K562 (cell line): ENCODE results near the gene TRIM38. TPM values are rescaled to one million over a fixed set of nuclear protein-coding genes. Genes with fewer than 3 reads are reported as not detected.
A peak's percentile ranks its signal among the peaks of the same experiment; 100 is the strongest.

Experiments used
- EWSR1 ChIP-seq: fragments of 450-650 bp; IDR thresholded peaks from 2 replicates; pipeline ENCODE4 v1.6.1; 2018; ENCODE audit warnings: borderline replicate concordance, mild to moderate bottlenecking, low read depth, moderate library complexity; ENCODE audit not compliant: partially characterized antibody
- JUND ChIP-seq, 2 experiments: IDR thresholded peaks; 2 replicates in 1 of 2; 3 replicates in 1 of 2; pipeline ENCODE4 v1.6.1; 2011; ENCODE audit warnings: borderline replicate concordance in 2 of 2, low read depth in 2 of 2, low read length in 2 of 2, improper control_type of control experiment in 1 of 2, missing biosample characterization in 1 of 2, missing genetic modification characterization in 1 of 2, missing genetic modification reagents in 1 of 2
- KLF10 ChIP-seq: fragments of 250-450 bp; sonication (Bioruptor Pico); IDR thresholded peaks from 2 replicates; pipeline ENCODE4 v1.6.1; 2021; ENCODE audit warnings: matching md5 sums
- RBM14 ChIP-seq: fragments of 200-400 bp; formaldehyde crosslinking; IDR thresholded peaks from 2 replicates; pipeline ENCODE4 v1.6.1; 2018; ENCODE audit warnings: low read depth, mild to moderate bottlenecking, low read length, moderate library complexity, borderline replicate concordance; ENCODE audit not compliant: insufficient read depth
- RFX7 ChIP-seq: fragments of 250-450 bp; sonication (Bioruptor Pico); IDR thresholded peaks from 2 replicates; pipeline ENCODE4 v1.5.1; 2021; ENCODE audit warnings: mild to moderate bottlenecking
- SMARCA5 ChIP-seq: fragments of 450-650 bp; IDR thresholded peaks from 2 replicates; pipeline ENCODE4 v1.6.1; 2016
- TEAD4 ChIP-seq, 2 experiments: sonication (generic) in 1 of 2; formaldehyde crosslinking in 1 of 2; IDR thresholded peaks; 2 replicates each; pipeline versions ENCODE4 v1.6.1 to v1.8.0; 2012 to 2022; ENCODE audit warnings: borderline replicate concordance in 1 of 2, inconsistent platforms in 1 of 2, low read length in 1 of 2, mild to moderate bottlenecking in 1 of 2, missing genetic modification reagents in 1 of 2
- XRCC5 ChIP-seq: fragments of 200-400 bp; formaldehyde crosslinking; IDR thresholded peaks from 2 replicates; pipeline ENCODE4 v1.6.1; 2017; ENCODE audit warnings: low read depth, mild to moderate bottlenecking, low read length
- YY1 ChIP-seq, 3 experiments: IDR thresholded peaks; 2 replicates each; pipeline ENCODE4 v1.6.1; 2011; ENCODE audit warnings: low read length in 2 of 3, mild to moderate bottlenecking in 2 of 3, moderate library complexity in 2 of 3, borderline replicate concordance in 1 of 3, control low read depth in 1 of 3, low read depth in 1 of 3; ENCODE audit not compliant: insufficient read depth in 3 of 3, insufficient replicate concordance in 2 of 3, control insufficient read depth in 1 of 3, insufficient read length in 1 of 3; ENCODE audit errors: extremely low read depth in 1 of 3
- ZNF197 ChIP-seq: fragments of 200-800 bp; sonication (Bioruptor generic); IDR thresholded peaks from 2 replicates; pipeline ENCODE4 v1.6.1; 2016; ENCODE audit warnings: low read depth, missing genetic modification characterization, missing compliant biosample characterization
- ZNF41 ChIP-seq: fragments of 250-450 bp; sonication (Bioruptor Pico); conservative IDR thresholded peaks from 2 replicates; pipeline ENCODE4 v1.4.0; 2020; ENCODE audit warnings: mild to moderate bottlenecking
- polyA plus RNA-seq, 8 experiments: library from polyadenylated mRNA; depleted of rRNA in 4 of 8; stranded (reverse) in 5 of 8; unstranded in 3 of 8; fragments of >200 nt; fragmentation: Nextera tagmentation in 2 of 8; fragmentation: Illumina TruSeq in 1 of 8; extraction: Ambion mirVana in 2 of 8; extraction: Trizol in 1 of 8; gene quantifications; 2 replicates each; pipeline versions ENCODE4 v1.2.1 to v1.2.3, GENCODE V29; 2011 to 2014; ENCODE audit warnings: inconsistent platforms in 1 of 8, missing spikeins in 1 of 8
- total RNA-seq, 7 experiments: library from RNA; depleted of rRNA in 6 of 7; stranded (reverse); fragments of >200 nt in 6 of 7; fragmentation: Illumina TruSeq in 2 of 7; extraction: Trizol in 2 of 7; gene quantifications; 2 replicates each; pipeline versions ENCODE4 v1.2.1 to v1.2.3, GENCODE V29; 2011 to 2021; ENCODE audit warnings: low replicate concordance in 1 of 7
- TF ChIP-seq, protein P1 (sequence below): sonication (generic); formaldehyde crosslinking; IDR thresholded peaks from 2 replicates; pipeline ENCODE4 v1.8.1; 2022; ENCODE audit warnings: missing genetic modification reagents
- TF ChIP-seq, protein P2 (sequence below): fragments of 450-650 bp; IDR thresholded peaks from 2 replicates; pipeline ENCODE4 v1.6.1; 2016; ENCODE audit warnings: borderline replicate concordance
- TF ChIP-seq, protein P3 (sequence below): fragments of 250-450 bp; sonication (Bioruptor Pico); IDR thresholded peaks from 2 replicates; pipeline ENCODE4 v1.4.0; 2020; ENCODE audit warnings: mild to moderate bottlenecking, moderate library complexity, borderline replicate concordance

The TRIM38 gene
- total and polyA plus RNA-seq, 9 of the 15 experiments (the other 6 are each of a cell fraction or from before 2014, with no cell fraction given), result 1.7 to 6.7 (median 6.3) TPM

DNA sequence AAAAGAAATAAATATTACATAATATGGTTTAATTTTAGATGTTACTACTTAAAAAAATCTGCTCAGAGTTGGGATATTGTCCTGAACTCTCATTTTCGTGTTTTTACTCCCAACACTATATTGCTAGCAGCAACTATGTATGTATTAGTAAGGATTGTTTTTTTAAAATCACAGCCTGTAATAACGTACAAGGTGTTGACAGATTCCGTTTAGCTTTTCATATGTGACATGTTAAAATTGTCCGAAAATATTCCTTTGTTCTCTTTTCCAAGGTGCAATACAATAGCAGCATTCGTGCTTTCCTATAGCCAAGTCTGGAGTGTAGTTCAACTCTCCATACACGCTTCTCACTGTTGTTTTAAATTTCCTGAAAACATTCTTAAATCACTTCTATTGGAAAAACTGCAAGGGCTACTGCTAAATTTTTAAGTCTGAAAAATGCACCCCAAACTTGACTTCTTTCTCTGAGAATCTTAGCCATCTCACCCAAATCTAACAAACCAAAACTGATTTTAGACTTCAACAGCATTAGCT is 65.7 kb downstream of the TRIM38 start (continued):
- TF ChIP-seq, protein P1, sequence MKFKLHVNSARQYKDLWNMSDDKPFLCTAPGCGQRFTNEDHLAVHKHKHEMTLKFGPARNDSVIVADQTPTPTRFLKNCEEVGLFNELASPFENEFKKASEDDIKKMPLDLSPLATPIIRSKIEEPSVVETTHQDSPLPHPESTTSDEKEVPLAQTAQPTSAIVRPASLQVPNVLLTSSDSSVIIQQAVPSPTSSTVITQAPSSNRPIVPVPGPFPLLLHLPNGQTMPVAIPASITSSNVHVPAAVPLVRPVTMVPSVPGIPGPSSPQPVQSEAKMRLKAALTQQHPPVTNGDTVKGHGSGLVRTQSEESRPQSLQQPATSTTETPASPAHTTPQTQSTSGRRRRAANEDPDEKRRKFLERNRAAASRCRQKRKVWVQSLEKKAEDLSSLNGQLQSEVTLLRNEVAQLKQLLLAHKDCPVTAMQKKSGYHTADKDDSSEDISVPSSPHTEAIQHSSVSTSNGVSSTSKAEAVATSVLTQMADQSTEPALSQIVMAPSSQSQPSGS (CRISPR knock-in tag), result no peak
- TF ChIP-seq TEAD4 (IDR thresholded peaks at IDR 0.05; ENCODE audit: low read length), result no peak
- no peak for TF ChIP-seq TEAD4 (CRISPR knock-in tag; IDR thresholded peaks at IDR 0.05; ENCODE audit: borderline replicate concordance)
- no peak for TF ChIP-seq RFX7 (CRISPR knock-in tag)
- TF ChIP-seq JUND (IDR thresholded peaks at IDR 0.05; ENCODE audit: borderline replicate concordance, low read depth, low read length), result no peak
- TF ChIP-seq JUND (tag; IDR thresholded peaks at IDR 0.05; ENCODE audit: borderline replicate concordance, low read depth, low read length), result no peak
- no peak for TF ChIP-seq YY1 (IDR thresholded peaks at IDR 0.05; ENCODE audit: borderline replicate concordance in 1 of 3, control insufficient read depth in 1 of 3, extremely low read depth in 1 of 3, insufficient read depth in 3 of 3, insufficient read length in 1 of 3, insufficient replicate concordance in 2 of 3, low read depth in 1 of 3, low read length in 2 of 3)
- no peak for TF ChIP-seq SMARCA5
- no peak for TF ChIP-seq ZNF197
- TF ChIP-seq EWSR1, result no peak
- TF ChIP-seq, protein P2, sequence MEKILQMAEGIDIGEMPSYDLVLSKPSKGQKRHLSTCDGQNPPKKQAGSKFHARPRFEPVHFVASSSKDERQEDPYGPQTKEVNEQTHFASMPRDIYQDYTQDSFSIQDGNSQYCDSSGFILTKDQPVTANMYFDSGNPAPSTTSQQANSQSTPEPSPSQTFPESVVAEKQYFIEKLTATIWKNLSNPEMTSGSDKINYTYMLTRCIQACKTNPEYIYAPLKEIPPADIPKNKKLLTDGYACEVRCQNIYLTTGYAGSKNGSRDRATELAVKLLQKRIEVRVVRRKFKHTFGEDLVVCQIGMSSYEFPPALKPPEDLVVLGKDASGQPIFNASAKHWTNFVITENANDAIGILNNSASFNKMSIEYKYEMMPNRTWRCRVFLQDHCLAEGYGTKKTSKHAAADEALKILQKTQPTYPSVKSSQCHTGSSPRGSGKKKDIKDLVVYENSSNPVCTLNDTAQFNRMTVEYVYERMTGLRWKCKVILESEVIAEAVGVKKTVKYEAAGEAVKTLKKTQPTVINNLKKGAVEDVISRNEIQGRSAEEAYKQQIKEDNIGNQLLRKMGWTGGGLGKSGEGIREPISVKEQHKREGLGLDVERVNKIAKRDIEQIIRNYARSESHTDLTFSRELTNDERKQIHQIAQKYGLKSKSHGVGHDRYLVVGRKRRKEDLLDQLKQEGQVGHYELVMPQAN, result no peak
- TF ChIP-seq, protein P3, sequence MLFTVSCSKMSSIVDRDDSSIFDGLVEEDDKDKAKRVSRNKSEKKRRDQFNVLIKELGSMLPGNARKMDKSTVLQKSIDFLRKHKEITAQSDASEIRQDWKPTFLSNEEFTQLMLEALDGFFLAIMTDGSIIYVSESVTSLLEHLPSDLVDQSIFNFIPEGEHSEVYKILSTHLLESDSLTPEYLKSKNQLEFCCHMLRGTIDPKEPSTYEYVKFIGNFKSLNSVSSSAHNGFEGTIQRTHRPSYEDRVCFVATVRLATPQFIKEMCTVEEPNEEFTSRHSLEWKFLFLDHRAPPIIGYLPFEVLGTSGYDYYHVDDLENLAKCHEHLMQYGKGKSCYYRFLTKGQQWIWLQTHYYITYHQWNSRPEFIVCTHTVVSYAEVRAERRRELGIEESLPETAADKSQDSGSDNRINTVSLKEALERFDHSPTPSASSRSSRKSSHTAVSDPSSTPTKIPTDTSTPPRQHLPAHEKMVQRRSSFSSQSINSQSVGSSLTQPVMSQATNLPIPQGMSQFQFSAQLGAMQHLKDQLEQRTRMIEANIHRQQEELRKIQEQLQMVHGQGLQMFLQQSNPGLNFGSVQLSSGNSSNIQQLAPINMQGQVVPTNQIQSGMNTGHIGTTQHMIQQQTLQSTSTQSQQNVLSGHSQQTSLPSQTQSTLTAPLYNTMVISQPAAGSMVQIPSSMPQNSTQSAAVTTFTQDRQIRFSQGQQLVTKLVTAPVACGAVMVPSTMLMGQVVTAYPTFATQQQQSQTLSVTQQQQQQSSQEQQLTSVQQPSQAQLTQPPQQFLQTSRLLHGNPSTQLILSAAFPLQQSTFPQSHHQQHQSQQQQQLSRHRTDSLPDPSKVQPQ (CRISPR knock-in tag), result no peak
- no peak for TF ChIP-seq RBM14
- no peak for TF ChIP-seq ZNF41
- peak; percentile 62; the same call in 1 of the 2 replicates for TF ChIP-seq KLF10 (CRISPR knock-in tag)
- TF ChIP-seq XRCC5, result no peak
